CD4-positive, alpha-beta T cell treated with Interleukin-17A for 4 hours (primary cell): ENCODE data around the gene PHLPP2.
A peak's percentile ranks its signal among the peaks of the same experiment; 100 is the strongest.

ENCODE experiments used
- DNase-seq: peaks from one replicate; pipeline ENCODE4 v3.0.0-alpha.2; 2020; ENCODE audit warnings: mixed read lengths

Gene PHLPP2

GRCh38 chr16:71724320-71724751, at the start of gene PHLPP2:
TSS of gene PHLPP2 (minus strand) at chr16:71724701. CDS start at chr16:71714795, 9,906 bp downstream.
- DNase-seq, result no peak

GRCh38 chr16:71771571-71771970, 47.1 kb upstream of the PHLPP2 start:
- no peak for DNase-seq

DNA sequence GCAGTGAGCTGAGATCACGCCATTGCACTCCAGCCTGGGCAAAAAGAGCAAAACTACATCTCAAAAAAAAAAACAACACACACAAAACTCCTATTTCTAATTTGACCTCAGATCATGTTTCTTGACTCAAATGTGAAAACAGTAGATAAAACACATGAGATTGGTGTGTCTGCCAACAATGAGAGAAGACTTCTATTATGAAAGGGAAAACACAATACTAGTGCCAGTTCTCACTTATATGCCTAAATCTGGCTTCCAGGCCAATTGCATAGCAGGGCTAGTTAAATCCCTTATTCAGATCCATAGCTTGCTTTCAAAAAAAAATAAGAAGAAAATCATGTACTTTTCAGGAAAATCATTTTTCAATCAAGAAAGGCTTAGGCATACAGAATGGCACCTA, 44.7 kb upstream of the PHLPP2 start:
- DNase-seq, result no peak

DNA sequence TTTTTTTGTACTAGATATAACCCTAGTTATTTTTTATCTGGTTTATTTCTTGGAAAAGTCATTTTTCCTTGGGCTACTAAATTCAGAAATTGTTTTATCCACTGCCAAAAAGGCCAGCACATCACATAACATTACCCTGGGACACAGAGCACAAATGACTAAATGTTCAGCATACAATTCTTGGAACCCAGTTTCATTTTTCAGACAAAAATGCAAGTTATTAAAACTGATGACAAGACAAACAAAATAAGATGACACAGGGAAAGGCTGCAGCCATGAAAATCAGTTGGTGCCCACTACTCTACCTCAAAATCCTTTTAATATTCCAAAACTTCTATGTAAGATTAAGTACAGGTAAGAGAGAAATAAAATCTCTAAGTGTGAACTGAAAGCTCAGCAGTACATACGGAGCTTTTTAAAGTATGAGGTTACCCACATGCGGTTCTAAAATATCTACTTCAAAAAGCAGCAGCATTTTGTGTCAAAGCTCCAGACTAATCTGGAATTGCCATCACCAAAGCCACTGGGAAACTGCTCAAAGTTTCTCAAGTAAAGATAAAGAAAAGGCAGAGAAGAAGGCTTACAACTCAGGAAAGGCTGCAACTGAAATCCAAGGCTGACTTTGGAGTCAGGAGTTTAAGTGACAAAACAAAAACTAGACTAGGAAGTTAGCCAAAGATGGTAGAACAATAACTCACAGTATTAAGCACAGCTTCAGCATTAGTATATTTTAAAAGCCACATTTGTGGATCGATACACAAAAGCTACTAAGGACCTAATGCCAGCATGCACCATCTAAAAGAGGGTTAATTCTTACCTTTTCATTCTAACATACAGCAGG, 42.8 kb upstream of the PHLPP2 start:
- no peak for DNase-seq

DNA sequence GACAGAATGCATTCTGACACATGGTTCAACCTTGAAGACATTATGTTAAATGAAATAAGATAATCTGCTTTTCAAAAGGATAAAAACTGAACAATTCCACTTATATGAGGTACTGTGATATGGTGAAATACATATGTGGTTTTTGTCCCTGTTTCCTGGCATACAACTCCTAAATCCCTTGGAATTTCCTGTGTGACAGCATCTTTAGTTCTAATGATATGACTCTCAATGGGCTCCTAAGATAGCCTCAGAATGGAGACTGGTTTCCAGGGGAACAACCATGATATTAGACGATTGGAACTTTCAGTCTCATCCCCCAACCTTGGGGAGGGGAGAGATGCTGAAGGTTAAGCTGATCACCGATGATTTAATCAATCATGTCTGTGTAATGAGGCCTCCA, 37.7 kb upstream of the PHLPP2 start:
- no peak for DNase-seq

GRCh38 chr16:71761097-71761496, 36.6 kb upstream of the PHLPP2 start:
- DNase-seq, result no peak

GRCh38 chr16:71758293-71758760, 33.8 kb upstream of the PHLPP2 start:
- DNase-seq, result no peak

GRCh38 chr16:71754652-71755051, 30.2 kb upstream of the PHLPP2 start:
- no peak for DNase-seq

GRCh38 chr16:71754108-71754507, 29.6 kb upstream of the PHLPP2 start:
- no peak for DNase-seq

- DNase-seq, result no peak
These were observed 23.7 kb upstream of the PHLPP2 start for GRCh38 chr16:71748226-71748625.

GRCh38 chr16:71746442-71747046, 22.0 kb upstream of the PHLPP2 start:
- peak; percentile 32 for DNase-seq

- no peak for DNase-seq
These were observed 14.4 kb upstream of the PHLPP2 start for GRCh38 chr16:71738855-71739254.

DNA sequence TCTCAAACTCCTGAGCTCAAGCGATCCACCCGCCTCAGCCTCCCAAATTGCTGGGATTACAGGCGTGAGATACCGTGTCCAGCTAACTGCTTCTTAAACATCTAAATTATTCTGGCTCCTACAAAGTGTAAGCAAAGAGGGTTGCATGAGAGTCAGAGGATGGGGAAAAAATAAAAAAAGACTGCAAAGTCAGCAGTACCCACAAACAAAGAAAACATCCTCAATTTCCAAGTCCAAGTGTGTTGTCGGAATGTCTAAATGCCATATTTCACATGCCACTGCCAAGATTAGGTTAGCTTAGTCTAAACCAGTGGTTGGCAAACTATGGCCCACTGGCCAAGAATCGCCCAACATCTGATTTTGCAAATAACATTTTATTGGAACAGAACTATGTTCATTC, 13.0 kb upstream of the PHLPP2 start:
- no peak for DNase-seq

DNA sequence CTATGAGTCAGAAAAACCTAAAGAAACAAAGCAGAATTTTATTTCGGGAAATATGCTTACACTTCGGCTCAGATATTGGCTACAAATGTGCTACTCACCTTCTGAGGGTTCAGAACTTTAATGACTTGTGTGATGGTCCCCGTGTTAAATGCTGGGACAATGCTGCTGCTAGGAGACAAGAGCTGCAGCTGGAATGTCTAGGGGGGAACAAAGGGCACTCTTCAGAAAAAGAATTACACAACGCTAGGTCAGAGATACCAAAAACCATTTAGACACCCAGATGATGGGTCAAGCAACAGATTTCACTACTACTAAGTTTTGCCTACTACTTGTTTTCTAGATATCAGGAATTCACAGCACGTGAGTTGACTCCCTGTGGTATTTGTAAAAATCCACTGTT, 10.0 kb upstream of the PHLPP2 start:
- no peak for DNase-seq

DNA sequence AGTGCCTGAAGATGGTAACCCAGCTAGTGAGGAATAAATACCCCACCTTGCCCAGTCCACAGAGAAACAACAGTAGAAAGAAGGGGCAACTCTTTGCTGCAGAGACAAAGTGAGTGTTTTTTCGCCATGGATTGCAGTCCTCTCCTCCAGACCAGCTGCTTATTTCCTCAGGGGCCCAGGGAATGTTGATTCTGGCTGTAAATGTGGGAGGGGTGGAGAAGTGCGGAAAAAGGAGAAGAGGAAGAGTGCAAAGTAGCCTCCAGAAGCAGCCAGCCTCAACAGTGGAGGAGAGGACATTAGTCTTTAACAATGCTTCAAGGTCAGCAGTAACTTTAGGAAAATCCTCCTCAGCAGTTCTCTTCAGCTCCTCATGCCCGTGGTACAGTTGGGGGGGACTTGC, 8.1 kb upstream of the PHLPP2 start:
- DNase-seq, result no peak

- DNase-seq, result no peak
These were observed 3.2 kb upstream of the PHLPP2 start for GRCh38 chr16:71727551-71728324.

GRCh38 chr16:71726476-71727315, 2.2 kb upstream of the PHLPP2 start:
- DNase-seq, result no peak

DNA sequence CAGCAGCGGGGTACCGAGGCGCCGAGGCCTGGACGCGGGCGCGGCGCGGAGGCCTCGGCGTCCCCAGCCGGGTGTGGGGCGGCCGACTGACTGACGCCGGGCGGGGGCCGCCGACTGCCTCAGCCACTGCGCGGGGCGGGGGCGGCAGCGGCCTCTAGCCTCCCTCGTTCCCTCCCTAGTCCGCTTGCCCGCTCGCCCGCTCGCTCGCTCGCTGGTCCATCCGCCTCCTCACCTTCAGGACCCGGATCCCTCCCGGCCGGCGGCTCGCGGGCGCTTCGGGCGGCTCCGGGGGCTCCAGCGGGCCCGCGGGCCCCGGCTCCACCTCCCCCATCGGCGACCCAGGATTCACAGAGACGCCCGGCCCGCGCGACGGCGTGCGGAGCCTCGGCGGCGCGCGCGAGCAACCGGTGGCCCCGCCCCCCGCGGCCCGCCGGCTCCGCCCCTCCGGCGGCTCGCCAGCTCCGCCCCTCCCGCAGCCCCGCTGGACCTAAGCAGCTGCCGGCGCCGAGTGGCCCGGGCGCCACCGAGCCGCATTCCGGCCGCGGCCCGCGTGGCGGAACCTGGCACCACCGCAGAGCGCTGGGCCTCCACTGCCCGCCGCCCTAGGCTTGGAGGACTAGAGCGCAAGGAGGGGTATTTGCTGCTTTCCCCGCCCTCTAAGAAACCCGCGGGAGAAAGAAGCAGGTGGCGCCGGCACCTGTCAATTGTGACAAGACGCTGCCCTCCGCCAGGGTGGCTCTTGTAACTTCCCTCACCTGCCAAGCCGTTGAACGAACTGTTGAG, 773 bp downstream of the PHLPP2 start:
- DNase-seq, result peak; percentile 84

DNA sequence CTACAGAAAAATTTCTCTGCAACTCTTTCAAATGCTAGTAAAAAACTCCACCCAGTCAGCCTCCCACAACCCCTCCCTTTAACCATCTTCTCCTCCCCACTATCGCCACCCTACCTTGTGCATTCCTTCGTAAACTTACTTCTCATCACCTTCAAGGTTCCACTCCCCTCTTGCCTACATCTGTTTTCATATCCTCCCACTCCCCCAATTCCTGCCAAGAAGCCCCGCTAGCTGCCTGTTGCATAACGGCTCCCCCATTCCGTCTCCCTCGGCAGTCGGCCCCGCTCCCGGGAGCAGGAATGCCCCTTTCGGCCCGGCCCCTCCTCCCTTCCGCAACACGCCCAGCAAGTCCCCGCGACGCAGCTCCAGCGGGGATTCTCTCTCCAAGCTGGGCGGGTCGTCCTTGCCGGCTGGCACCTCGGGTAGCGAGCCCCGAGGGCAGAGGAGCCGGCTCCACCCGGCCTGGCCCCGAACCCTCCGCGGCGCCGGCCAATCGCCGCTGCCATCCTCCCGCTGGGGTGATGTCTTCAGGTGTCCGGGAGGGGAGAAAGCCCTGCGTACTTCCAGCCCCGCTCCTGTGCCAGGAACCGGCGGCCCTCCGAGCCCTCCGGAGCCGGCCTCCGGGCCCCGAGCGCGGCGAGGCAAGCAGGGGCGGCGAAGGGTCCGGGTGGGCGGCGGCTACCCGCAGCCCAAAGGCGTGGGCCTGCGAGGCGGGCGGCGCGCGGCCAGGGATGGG, 1.5 kb downstream of the PHLPP2 start:
- DNase-seq, result peak; percentile 61

- no peak for DNase-seq
These were observed 3.3 kb downstream of the PHLPP2 start for GRCh38 chr16:71721066-71721740.
